Measurements from ENCODE around the gene TNIK.

Gene TNIK

GRCh38 chr3:171184372-171184771, 275.8 kb downstream of the TNIK start:
- no peak for DNase-seq

- no peak for DNase-seq
Measured at GRCh38 chr3:171183042-171183441, 277.2 kb downstream of the TNIK start.

GRCh38 chr3:171181907-171182690, 278.1 kb downstream of the TNIK start:
- DNase-seq, result no peak

GRCh38 chr3:171178714-171179113, 281.5 kb downstream of the TNIK start:
- no peak for DNase-seq

- no peak for DNase-seq
Measured at GRCh38 chr3:171177553-171177952, 282.7 kb downstream of the TNIK start.

- no peak for DNase-seq
Measured at GRCh38 chr3:171177056-171177455, 283.1 kb downstream of the TNIK start.

GRCh38 chr3:171176244-171176933, 283.8 kb downstream of the TNIK start:
- no peak for DNase-seq

GRCh38 chr3:171175741-171176234, 284.4 kb downstream of the TNIK start:
- DNase-seq, result no peak

GRCh38 chr3:171173736-171174135, 286.5 kb downstream of the TNIK start:
- no peak for DNase-seq

GRCh38 chr3:171172070-171172469, 288.1 kb downstream of the TNIK start:
- DNase-seq, result no peak

- DNase-seq, result no peak
Measured at GRCh38 chr3:171169866-171170265, 290.3 kb downstream of the TNIK start.

GRCh38 chr3:171169443-171169842, 290.8 kb downstream of the TNIK start:
- no peak for DNase-seq

GRCh38 chr3:171168551-171168950, 291.7 kb downstream of the TNIK start:
- no peak for DNase-seq

- no peak for DNase-seq
Measured at GRCh38 chr3:171168086-171168485, 292.1 kb downstream of the TNIK start.

GRCh38 chr3:171165983-171166382, 294.2 kb downstream of the TNIK start:
- DNase-seq, result no peak

- DNase-seq, result no peak
Measured at GRCh38 chr3:171165499-171165921, 294.7 kb downstream of the TNIK start.

- no peak for DNase-seq
Measured at GRCh38 chr3:171164067-171164465, 296.1 kb downstream of the TNIK start.

GRCh38 chr3:171163101-171164066, 296.8 kb downstream of the TNIK start:
- peak; percentile 25 for DNase-seq

GRCh38 chr3:171160325-171160724, 299.9 kb downstream of the TNIK start:
- no peak for DNase-seq

GRCh38 chr3:171159822-171160157, 300.4 kb downstream of the TNIK start:
- no peak for DNase-seq

GRCh38 chr3:171159024-171159821, 301.0 kb downstream of the TNIK start:
- no peak for DNase-seq

GRCh38 chr3:171157980-171158379, 302.2 kb downstream of the TNIK start:
- no peak for DNase-seq

Data from NCI-H526 treated with DMSO at 0.1 percent for 48 hours (cell line).